Gastrocnemius medialis (tissue), 4 donors: ENCODE data around the gene DNM3.

Experiments used
- POLR2A ChIP-seq, 2 donors: fragments of 450-650 bp; IDR thresholded peaks; one replicate each; pipeline ENCODE4 v1.6.1; 2017; ENCODE audit warnings: antibody characterized with exemption in 2 of 2, mild to moderate bottlenecking in 2 of 2, moderate library complexity in 2 of 2
- TF ChIP-seq, protein P1 (sequence below), 5 experiments: fragments of 450-650 bp in 3 of 5; fragments of 200-600 bp in 2 of 5; sonication (generic) in 2 of 5; IDR thresholded peaks in 4 of 5; conservative IDR thresholded peaks in 1 of 5; 1 replicate in 4 of 5; 2 replicates in 1 of 5; pipeline ENCODE4 v1.5.1; 2016 to 2019; ENCODE audit warnings: antibody characterized with exemption in 5 of 5, mild to moderate bottlenecking in 3 of 5, moderate library complexity in 3 of 5

DNA sequence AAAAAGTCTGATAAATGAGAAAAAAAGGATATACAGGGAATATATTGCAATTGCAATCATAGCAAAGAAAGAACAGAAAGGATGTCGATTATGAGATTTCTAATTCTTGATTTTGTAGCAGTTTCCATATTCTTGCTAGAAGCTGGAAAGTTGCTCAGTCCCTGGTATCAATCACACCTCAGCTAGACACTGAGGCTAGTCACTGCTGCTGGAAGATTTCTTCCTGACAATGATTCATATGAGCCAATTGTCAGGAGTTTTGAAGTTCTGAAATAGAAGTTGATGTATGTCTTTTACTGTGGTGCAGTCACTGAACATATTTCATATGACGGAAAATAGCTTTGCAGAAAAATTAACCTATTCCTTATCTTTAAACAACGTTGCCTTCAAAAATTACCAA, 370.8 kb downstream of the DNM3 start:
- TF ChIP-seq, protein P1, sequence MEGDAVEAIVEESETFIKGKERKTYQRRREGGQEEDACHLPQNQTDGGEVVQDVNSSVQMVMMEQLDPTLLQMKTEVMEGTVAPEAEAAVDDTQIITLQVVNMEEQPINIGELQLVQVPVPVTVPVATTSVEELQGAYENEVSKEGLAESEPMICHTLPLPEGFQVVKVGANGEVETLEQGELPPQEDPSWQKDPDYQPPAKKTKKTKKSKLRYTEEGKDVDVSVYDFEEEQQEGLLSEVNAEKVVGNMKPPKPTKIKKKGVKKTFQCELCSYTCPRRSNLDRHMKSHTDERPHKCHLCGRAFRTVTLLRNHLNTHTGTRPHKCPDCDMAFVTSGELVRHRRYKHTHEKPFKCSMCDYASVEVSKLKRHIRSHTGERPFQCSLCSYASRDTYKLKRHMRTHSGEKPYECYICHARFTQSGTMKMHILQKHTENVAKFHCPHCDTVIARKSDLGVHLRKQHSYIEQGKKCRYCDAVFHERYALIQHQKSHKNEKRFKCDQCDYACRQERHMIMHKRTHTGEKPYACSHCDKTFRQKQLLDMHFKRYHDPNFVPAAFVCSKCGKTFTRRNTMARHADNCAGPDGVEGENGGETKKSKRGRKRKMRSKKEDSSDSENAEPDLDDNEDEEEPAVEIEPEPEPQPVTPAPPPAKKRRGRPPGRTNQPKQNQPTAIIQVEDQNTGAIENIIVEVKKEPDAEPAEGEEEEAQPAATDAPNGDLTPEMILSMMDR (IDR thresholded peaks at IDR 0.05 in 4 of 5, conservative IDR thresholded peaks at IDR 0.05 in 1 of 5), result no peak
- TF ChIP-seq POLR2A (IDR thresholded peaks at IDR 0.05), result no peak
